ENCODE results near the gene CARTPT. TPM values are rescaled to one million over a fixed set of nuclear protein-coding genes. Genes with fewer than 3 reads are reported as not detected.

Gene CARTPT
- total RNA-seq, 4 donors from 2014 or later: not detected

DNA sequence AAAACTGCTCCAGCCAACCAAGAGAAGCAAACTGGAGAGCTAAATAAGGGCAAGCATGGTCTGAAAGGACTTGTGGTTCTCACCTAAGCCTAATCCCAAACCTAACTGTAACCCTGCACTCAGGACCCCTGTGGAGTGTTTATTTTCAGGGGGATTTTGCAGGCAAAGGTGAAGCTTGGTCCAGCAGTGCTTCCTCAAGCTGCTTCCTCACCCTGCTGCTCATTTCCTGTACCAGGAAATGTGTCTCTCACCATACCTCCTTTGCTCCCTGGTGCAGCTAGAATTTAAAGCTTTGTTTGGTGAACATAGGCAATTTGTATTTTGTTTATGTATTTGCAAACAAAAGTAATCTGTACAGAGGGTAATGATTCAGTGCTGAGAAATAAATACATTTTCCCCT lies 50.2 kb downstream of the CARTPT start:
- no peak for DNase-seq
- no peaks in the 10 kb centered on the region for H3K9me3 ChIP-seq
- TF ChIP-seq POLR2A (IDR thresholded peaks at IDR 0.05): no peak
- TF ChIP-seq, protein P1, sequence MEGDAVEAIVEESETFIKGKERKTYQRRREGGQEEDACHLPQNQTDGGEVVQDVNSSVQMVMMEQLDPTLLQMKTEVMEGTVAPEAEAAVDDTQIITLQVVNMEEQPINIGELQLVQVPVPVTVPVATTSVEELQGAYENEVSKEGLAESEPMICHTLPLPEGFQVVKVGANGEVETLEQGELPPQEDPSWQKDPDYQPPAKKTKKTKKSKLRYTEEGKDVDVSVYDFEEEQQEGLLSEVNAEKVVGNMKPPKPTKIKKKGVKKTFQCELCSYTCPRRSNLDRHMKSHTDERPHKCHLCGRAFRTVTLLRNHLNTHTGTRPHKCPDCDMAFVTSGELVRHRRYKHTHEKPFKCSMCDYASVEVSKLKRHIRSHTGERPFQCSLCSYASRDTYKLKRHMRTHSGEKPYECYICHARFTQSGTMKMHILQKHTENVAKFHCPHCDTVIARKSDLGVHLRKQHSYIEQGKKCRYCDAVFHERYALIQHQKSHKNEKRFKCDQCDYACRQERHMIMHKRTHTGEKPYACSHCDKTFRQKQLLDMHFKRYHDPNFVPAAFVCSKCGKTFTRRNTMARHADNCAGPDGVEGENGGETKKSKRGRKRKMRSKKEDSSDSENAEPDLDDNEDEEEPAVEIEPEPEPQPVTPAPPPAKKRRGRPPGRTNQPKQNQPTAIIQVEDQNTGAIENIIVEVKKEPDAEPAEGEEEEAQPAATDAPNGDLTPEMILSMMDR (IDR thresholded peaks at IDR 0.05): no peak
- intact Hi-C loops (cut with DNase I): no loop called here
- no peaks in the 10 kb centered on the region for H3K36me3 ChIP-seq
- peaks cover 0 to 5% (median 0%) of the 10 kb centered on the region in 4 donors for H3K27me3 ChIP-seq
- H3K4me3 ChIP-seq: no peak overlapping the region
- no peak overlapping the region for H3K27ac ChIP-seq
- H3K4me1 ChIP-seq: no peaks in the 10 kb centered on the region

DNA sequence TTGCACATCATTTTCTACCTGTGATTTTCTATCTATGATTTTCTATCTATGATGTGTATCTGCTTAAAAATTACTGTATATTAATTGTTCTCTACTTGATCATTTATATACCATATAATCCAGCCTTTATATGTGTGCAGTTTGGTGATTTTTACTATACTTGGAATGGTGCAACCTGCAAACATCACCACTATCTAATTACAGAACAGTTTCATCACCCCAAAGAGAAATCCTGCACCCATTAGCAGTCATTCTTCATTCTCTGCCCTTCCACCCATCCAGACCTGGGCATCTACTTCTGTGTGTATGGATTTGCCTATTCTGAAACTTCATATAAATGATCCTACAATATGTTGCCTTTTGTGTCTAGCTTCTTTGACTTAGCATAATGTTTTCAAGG lies 51.3 kb downstream of the CARTPT start:
- DNase-seq: no peak
- intact Hi-C loops (cut with DNase I): no loop called here
- H3K27ac ChIP-seq: no peak overlapping the region
- no peaks in the 10 kb centered on the region for H3K4me1 ChIP-seq
- H3K27me3 ChIP-seq: peaks cover 0 to 11% (median 0%) of the 10 kb centered on the region in 4 donors
- no peaks in the 10 kb centered on the region for H3K36me3 ChIP-seq
- no peaks in the 10 kb centered on the region for H3K9me3 ChIP-seq
- H3K4me3 ChIP-seq: no peak overlapping the region
- TF ChIP-seq, protein P1 (IDR thresholded peaks at IDR 0.05): no peak
- no peak for TF ChIP-seq POLR2A (IDR thresholded peaks at IDR 0.05)

Other genes with a start within 250 kb of the CARTPT start
- gene MCCC2, start 131.9 kb upstream of the CARTPT start, total RNA-seq: 10 to 100 TPM; 37.4 to 63.6 (median 53.1) TPM

Data from esophagus squamous epithelium (tissue), 5 donors.